PFSK-1 (cell line): Measurements from ENCODE around the gene WFIKKN1.

ENCODE experiments used
- FOXP2 ChIP-seq: optimal IDR thresholded peaks from 2 replicates; pipeline ENCODE3; 2011; ENCODE audit warnings: borderline replicate concordance, control low read depth, inconsistent platforms; ENCODE audit not compliant: insufficient read depth; ENCODE audit errors: extremely low read length, extremely low read depth
- POLR2AphosphoS5 ChIP-seq: IDR thresholded peaks from 2 replicates; pipeline ENCODE4 v1.6.1; 2012; ENCODE audit warnings: low read depth, mild to moderate bottlenecking, control low read depth, low read length, moderate library complexity
- REST ChIP-seq, 2 experiments: IDR thresholded peaks; 2 replicates each; pipeline versions ENCODE4 v1.6.1 to v1.8.0; 2011 to 2012; ENCODE audit warnings: low read depth in 2 of 2, low read length in 2 of 2, control low read depth in 1 of 2, inconsistent platforms in 1 of 2, mild to moderate bottlenecking in 1 of 2, moderate library complexity in 1 of 2; ENCODE audit not compliant: insufficient read depth in 1 of 2
- SIN3A ChIP-seq: IDR thresholded peaks from 2 replicates; pipeline ENCODE4 v1.6.1; 2012; ENCODE audit warnings: mild to moderate bottlenecking, low read length, moderate library complexity, borderline replicate concordance; ENCODE audit not compliant: insufficient read depth
- TAF1 ChIP-seq: IDR thresholded peaks from 2 replicates; pipeline ENCODE4 v1.6.1; 2012; ENCODE audit warnings: low read length, control low read depth, borderline replicate concordance; ENCODE audit not compliant: insufficient read depth

The WFIKKN1 gene

DNA sequence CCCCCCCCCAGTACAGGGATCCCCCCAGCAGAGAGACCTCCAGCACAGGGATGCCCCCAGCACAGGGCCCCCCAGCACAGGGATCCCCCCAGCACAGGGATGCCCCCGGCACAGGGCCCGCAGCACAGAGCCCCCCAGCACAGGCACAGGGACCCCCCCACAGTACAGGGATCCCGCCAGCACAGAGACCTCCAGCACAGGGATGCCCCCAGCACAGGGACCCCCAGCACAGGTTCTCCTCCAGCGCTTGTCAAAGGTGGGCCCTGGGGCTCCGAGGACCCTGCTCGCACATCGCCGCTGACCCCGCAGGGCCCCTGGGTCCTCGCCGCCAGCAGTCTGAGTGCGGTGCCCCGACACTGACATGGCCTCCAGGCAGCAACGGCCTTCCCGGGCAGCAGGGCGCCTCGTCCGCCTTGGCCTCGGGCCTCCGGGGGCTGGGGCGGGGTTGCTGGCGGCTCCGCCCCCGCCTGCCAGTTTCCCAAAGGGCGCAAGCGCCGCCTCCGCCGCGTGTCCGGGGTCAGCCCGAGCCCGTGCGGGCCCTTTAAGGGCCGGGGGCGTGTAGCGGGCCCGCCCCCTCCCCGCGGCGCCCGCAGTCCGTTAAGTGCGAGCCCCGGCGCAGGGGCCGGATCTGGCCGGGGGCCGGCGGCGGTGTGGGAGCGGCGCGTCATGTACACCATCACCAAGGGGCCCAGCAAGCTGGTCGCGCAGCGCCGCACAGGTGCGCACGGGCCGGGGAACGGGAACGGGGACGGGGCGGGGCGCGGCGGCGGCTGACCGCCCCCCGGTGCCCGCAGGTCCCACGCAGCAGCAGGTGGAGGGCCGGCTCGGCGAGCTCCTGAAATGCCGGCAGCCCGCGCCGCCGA, 10.8 kb downstream of the WFIKKN1 start, which contains the start of gene MCRIP2:
Gene MCRIP2, plus strand, starts transcription at position 503 of the 863 bp plus-strand sequence. Its CDS starts 164 bp downstream, at position 667.
- TF ChIP-seq FOXP2 (no peak), POLR2AphosphoS5 (peak; percentile 78), TAF1 (0 out of 2 replicates have a peak, but pooled peaks have one; percentile 50), REST (IDR thresholded peaks at IDR 0.05; ENCODE audit: insufficient read depth in 1 of 2, low read depth in 2 of 2, low read length in 2 of 2) (no peak)

GRCh38 chr16:642189-643049, 11.6 kb downstream of the WFIKKN1 start:
- TF ChIP-seq TAF1: 0 out of 2 replicates have a peak, but pooled peaks have one; percentile 15
- TF ChIP-seq SIN3A: no peak

DNA sequence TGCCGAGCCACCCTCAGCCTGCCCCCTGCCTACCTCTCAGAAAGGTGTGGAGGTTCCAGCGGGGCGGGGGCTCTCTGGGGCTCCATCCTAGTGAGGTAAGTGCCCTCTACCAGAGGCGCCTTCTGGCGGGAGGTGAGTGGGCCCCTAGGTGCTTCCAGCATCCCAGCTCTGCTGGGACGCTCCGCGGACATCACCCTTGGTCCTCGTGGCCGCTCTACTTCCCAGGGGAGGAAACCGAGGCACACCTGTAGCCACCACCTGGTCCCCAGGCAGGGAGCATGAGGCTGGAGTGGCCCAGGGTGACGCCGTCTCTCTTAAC, 12.2 kb downstream of the WFIKKN1 start:
- TF ChIP-seq SIN3A (no peak), REST (IDR thresholded peaks at IDR 0.05; ENCODE audit: insufficient read depth in 1 of 2, low read depth in 2 of 2, low read length in 2 of 2) (no peak), TAF1 (no peak), POLR2AphosphoS5 (no peak), FOXP2 (no peak)

DNA sequence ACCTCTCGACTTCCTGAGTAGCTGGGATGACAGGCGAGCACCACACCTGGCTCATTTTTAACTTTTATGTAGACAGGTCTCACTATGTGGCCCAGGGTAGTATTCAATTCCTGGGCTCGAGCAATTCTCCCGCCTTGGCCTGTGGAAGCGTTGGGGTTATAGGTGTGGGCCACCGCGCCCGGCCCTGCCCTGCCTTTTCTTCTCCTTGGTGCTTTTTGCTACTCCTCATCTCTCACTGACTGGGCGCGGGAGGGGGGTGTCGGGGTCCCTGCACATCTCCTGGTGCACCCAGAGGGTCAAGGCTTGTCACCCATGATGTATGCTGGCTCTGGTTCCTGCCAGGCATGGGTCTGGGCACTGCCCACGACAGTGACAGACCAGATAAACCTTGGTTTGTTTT, 13.8 kb downstream of the WFIKKN1 start:
- TF ChIP-seq SIN3A: no peak
- no peak for TF ChIP-seq POLR2AphosphoS5
- no peak for TF ChIP-seq REST (IDR thresholded peaks at IDR 0.05; ENCODE audit: insufficient read depth in 1 of 2, low read depth in 2 of 2, low read length in 2 of 2)
- no peak for TF ChIP-seq FOXP2
- TF ChIP-seq TAF1: no peak

- TF ChIP-seq SIN3A (no peak), POLR2AphosphoS5 (no peak), FOXP2 (no peak), REST (IDR thresholded peaks at IDR 0.05; ENCODE audit: insufficient read depth in 1 of 2, low read depth in 2 of 2, low read length in 2 of 2) (no peak), TAF1 (no peak)
Observed at GRCh38 chr16:645852-646678, 15.3 kb downstream of the WFIKKN1 start.
